Calu3 (cell line): ENCODE data around the gene ZCCHC18. TPM values are rescaled to one million over a fixed set of nuclear protein-coding genes. Genes with fewer than 3 reads are reported as not detected.
"Not testable (repeated sequence)": the region's sequence is repeated elsewhere in the genome, so short reads cannot be mapped to it uniquely, and the experiment has no call there.

ENCODE experiments used
- BruUV-seq: library from RNA; stranded (reverse); fragments of 400-500 nt; replicated peaks from 2 replicates; lab custom pipeline; 2021; lab: Mats Ljungman, UMichigan
- CTCF ChIA-PET: fragments of 300-600 bp; sonication (Branson Sonifier 250); formaldehyde crosslinking; loops from one replicate; lab custom pipeline; 2022; ENCODE audit warnings: antibody characterized with exemption; lab: Charles Lee
- DNase-seq: peaks from one replicate; pipeline ENCODE4 v3.0.0; 2022
- H3K27ac Mint-ChIP-seq: one replicate; pipeline ENCODE4 v1.8.0; 2022; ENCODE audit warnings: mixed read lengths; ENCODE audit not compliant: unreplicated experiment
- H3K27me3 Mint-ChIP-seq: one replicate; pipeline ENCODE4 v1.8.0; 2022; ENCODE audit warnings: mixed read lengths; ENCODE audit not compliant: unreplicated experiment
- H3K36me3 Mint-ChIP-seq: one replicate; pipeline ENCODE4 v1.8.0; 2022; ENCODE audit warnings: mild to moderate bottlenecking, moderate library complexity, mixed read lengths; ENCODE audit not compliant: insufficient read depth, unreplicated experiment
- H3K4me1 Mint-ChIP-seq: one replicate; pipeline ENCODE4 v1.8.0; 2022; ENCODE audit warnings: mild to moderate bottlenecking, low read depth, mixed read lengths; ENCODE audit not compliant: unreplicated experiment
- H3K4me3 Mint-ChIP-seq: one replicate; pipeline ENCODE4 v1.8.0; 2022; ENCODE audit warnings: mild to moderate bottlenecking, low read depth, moderate library complexity, mixed read lengths; ENCODE audit not compliant: unreplicated experiment
- H3K9me3 Mint-ChIP-seq: one replicate; pipeline ENCODE4 v1.8.0; 2022; ENCODE audit warnings: low read depth, mixed read lengths; ENCODE audit not compliant: unreplicated experiment
- intact Hi-C: fragments of 100-400 bp; cut with micrococcal nuclease; formaldehyde crosslinking; loops from one replicate; pipeline ENCODE4 v1.10.0; 2022; ENCODE audit not compliant: unreplicated experiment
- total RNA-seq: library from RNA; stranded (reverse); gene quantifications from 2 replicates; pipeline ENCODE4 v1.2.3, GENCODE V29; 2022
- TF ChIP-seq, protein P1 (sequence below): fragments of 200-600 bp; IDR thresholded peaks from one replicate; pipeline ENCODE4 v1.8.0; 2022; ENCODE audit warnings: antibody characterized with exemption; ENCODE audit not compliant: unreplicated experiment

Gene ZCCHC18
- total RNA-seq, 1 experiment from 2014 or later, result 0.52 TPM

DNA sequence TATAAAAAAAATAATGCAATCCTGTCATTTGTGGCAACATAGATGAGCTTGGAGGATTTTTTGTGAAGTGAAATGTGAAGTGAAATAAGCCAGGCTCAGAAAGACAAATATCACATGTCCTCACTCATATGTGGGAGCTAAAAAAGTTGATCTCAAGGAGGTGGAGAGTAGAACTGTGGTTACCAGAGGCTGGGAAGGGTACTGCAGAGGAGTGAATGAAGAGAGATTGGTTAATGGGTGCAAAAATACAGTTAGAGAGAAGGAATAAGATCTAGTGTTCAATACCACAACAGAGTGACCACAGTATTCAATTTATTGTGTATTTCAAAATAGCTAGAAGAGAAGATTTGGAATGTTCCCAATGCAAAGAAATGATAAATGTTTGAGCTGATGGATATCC lies 13.4 kb upstream of the ZCCHC18 start:
- Mint-ChIP-seq H3K27me3 (peaks cover 70% of the 10 kb centered on the region), H3K9me3 (no peaks in the 10 kb centered on the region), H3K4me1 (no peaks in the 10 kb centered on the region), H3K27ac (no peak overlapping the region), H3K4me3 (no peak overlapping the region), H3K36me3 (no peaks in the 10 kb centered on the region)
- TF ChIP-seq, protein P1, sequence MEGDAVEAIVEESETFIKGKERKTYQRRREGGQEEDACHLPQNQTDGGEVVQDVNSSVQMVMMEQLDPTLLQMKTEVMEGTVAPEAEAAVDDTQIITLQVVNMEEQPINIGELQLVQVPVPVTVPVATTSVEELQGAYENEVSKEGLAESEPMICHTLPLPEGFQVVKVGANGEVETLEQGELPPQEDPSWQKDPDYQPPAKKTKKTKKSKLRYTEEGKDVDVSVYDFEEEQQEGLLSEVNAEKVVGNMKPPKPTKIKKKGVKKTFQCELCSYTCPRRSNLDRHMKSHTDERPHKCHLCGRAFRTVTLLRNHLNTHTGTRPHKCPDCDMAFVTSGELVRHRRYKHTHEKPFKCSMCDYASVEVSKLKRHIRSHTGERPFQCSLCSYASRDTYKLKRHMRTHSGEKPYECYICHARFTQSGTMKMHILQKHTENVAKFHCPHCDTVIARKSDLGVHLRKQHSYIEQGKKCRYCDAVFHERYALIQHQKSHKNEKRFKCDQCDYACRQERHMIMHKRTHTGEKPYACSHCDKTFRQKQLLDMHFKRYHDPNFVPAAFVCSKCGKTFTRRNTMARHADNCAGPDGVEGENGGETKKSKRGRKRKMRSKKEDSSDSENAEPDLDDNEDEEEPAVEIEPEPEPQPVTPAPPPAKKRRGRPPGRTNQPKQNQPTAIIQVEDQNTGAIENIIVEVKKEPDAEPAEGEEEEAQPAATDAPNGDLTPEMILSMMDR, result no peak
- no TSS peak for BruUV-seq
- DNase-seq, result no peak
- CTCF ChIA-PET, result no interaction called here
- intact Hi-C loops, result loop anchor here (1.0 to 2.0 kb wide), 2 partner anchors 14 to 37 kb away; partner anchors contain the start of gene ZCCHC18

DNA sequence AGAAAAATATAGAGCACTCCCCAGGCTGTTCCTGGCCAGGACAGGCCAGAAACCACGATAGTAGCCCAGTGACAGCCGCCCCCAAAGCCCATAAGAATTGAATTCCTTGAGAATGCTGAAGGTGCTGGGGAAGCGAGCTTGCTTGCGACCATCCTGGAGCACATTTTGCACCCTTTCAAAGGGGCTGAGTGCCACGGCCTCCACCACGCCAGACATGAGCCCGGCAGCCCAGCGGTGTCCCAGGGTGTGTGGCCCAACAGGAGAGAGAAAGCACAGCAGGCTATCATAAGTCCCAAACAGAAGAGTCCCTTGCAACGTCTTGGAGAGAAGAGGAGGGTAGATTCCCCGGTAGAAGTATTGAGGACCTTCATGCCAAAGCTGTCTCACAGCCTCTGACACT lies 7.6 kb upstream of the ZCCHC18 start:
- TF ChIP-seq, protein P1, result no peak
- peaks cover 99% of the 10 kb centered on the region for H3K27me3 Mint-ChIP-seq
- no peak overlapping the region for H3K27ac Mint-ChIP-seq
- intact Hi-C loops, result no loop called here
- no TSS peak for BruUV-seq
- CTCF ChIA-PET, result no interaction called here
- H3K4me3 Mint-ChIP-seq, result no peak overlapping the region
- no peaks in the 10 kb centered on the region for H3K9me3 Mint-ChIP-seq
- H3K4me1 Mint-ChIP-seq, result no peaks in the 10 kb centered on the region
- no peak for DNase-seq
- H3K36me3 Mint-ChIP-seq, result no peaks in the 10 kb centered on the region

DNA sequence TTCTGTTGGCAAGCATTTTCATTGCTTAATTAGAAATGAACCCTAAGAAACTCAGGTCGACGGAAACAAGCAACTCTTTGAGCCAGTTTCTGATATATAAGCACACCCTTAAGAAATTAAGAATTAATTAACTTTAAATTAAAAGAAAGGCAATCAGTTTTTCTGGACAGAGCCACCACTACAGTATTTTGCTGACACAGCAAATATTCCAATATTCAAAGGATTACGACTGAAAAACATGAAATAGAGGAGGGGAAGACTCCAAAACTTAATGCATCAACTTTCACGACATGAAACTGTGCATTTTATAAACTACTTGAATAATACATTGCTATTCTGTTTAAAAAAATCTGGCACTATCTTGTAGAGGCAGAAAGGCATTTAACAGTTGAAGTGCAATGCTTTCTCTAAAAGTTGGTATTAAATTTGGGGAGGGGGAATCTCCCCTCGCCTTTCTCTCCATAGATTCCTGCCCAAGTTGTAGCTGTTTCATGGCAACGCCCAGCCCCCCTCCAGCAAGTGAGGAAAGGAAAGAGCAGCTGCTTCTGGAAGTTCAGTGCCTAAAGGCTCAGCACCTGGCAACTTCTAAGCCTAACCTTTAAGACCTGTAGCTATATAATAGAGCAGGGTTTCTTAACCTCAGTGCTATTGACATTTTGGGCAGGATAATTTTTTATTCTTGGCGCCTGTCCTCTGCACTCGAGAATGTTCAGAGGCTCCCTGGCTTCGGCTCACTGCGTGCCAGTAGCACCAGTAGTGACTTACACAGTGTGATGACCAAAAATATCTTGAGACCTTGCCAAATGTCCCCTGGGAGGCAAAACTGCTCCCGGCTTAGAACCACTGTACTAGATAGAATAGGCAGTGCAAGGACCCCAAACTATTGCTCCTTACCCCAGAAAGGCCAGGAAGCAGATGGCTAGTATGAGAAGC lies 6.7 kb upstream of the ZCCHC18 start:
- peaks cover 99% of the 10 kb centered on the region for H3K27me3 Mint-ChIP-seq
- CTCF ChIA-PET, result no interaction called here
- H3K4me3 Mint-ChIP-seq, result no peak overlapping the region
- no peaks in the 10 kb centered on the region for H3K9me3 Mint-ChIP-seq
- no peak for DNase-seq
- no peaks in the 10 kb centered on the region for H3K4me1 Mint-ChIP-seq
- TF ChIP-seq, protein P1, result no peak
- BruUV-seq, result no TSS peak
- no peaks in the 10 kb centered on the region for H3K36me3 Mint-ChIP-seq
- intact Hi-C loops, result no loop called here
- H3K27ac Mint-ChIP-seq, result no peak overlapping the region

DNA sequence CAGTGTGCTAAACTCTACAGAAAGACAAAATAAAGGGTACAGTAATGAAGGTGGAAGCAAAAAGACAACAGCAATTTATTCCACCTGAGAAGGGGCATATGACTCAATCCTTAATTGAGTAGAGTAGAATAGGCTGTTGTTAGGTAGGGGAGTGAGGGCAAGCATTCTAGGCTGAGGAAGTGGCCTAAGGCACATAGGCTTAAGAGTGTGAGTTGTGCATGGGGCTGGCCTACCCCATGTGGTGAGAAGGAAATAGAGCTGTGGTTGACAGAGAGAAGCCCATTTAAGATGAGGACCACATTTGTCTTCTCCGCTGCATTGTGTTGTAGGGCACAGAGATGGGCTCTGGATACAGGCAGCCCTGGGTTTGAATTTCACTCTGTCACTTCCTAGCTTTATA lies 3.4 kb upstream of the ZCCHC18 start:
- intact Hi-C loops, result no loop called here
- H3K9me3 Mint-ChIP-seq, result no peaks in the 10 kb centered on the region
- no peak overlapping the region for H3K27ac Mint-ChIP-seq
- no peaks in the 10 kb centered on the region for H3K4me1 Mint-ChIP-seq
- CTCF ChIA-PET, result no interaction called here
- H3K27me3 Mint-ChIP-seq, result peaks cover 92% of the 10 kb centered on the region
- H3K4me3 Mint-ChIP-seq, result no peak overlapping the region
- H3K36me3 Mint-ChIP-seq, result peaks cover 6% of the 10 kb centered on the region
- TF ChIP-seq, protein P1, result no peak
- no TSS peak for BruUV-seq
- no peak for DNase-seq

DNA sequence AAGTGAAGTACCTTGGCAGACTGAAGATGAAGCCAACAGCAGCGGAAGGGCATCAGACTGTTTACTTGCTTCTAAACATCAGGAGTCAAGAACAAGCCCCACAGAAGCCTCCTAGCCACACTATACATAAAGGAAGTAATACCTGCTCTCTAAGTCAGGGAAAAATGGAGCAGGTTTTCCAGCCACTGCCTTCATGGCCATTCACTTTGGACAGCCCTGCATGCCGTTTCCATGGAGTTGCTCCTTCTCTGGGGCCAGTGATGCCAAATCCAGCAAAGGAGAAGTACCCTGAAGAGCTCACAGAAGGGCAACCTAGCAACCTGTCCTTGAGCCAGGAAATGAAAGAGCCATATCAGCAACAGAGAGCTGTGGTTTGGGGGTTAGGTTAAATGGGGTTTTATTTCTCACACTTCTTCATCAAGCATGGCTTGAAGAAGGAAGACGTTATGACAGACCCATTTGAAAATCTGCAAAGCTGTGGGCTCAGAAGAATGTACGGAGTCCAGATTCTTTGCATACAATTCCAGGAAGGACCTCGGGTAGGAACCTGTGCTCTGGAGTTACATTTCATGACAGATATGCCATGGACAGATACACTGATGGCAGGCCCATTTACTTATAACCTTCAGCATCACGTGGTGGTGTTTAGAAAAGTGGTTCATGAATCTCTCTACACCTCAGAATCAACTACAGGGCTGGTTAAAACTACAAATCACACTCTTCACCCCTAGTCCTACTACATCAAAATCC lies 1.7 kb upstream of the ZCCHC18 start:
- not testable (repeated sequence) for DNase-seq, BruUV-seq, H3K4me1 Mint-ChIP-seq, H3K9me3 Mint-ChIP-seq, H3K4me3 Mint-ChIP-seq, H3K36me3 Mint-ChIP-seq, H3K27ac Mint-ChIP-seq
- CTCF ChIA-PET, result interaction anchor here (0.7 kb wide), 1 partner anchor 782 kb away, joined by 3 read pairs; no protein-coding TSS in a partner anchor
- intact Hi-C loops, result loop anchor here (5.0 kb wide), 1 partner anchor 263 kb away; no protein-coding TSS in a partner anchor
- peaks cover 88% of the 10 kb centered on the region for H3K27me3 Mint-ChIP-seq
